ENCODE results near the gene ALDH3A1.

ALDH3A1 gene

DNA sequence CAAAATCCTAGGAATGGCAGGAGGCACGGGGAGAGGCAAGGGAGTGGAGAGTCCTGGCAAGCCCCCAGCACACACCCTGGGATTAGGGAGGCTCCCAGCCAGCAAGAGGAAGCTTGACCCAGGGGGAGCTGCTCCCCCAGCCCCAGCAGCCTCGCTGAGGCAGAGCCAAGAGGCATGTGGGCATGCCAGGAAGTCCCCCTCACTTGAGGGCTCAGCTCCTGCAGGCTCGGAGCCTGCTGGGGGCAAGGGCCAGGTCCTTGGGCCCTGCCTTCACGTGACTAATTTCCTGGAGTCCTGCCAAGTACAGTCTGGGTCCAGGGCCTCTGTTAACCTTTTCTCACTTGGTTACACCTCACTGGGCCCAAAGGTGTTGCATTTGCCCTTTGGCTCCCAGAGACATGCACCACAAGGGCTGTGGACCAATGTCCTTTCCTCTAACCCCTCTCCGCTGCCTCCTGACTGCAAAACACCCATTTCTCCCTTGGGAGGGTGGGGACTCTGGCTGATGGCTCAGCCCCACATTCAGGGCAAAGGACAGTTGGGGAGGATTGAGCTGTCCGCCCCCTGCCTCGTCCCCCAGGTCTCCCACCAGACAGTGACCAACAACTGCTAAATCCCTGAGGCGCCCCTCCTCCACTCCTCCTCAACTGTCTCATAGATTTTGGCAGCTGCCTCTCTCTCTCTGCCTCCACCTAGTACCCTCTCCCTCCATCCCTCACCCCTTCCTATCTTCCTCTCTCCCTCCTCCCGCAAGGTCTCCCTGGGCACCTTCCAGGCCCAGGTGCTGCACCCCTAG is 27.3 kb downstream of the ALDH3A1 start:
- DNase-seq, result no peak

GRCh38 chr17:19720210-19720475 is 28.0 kb downstream of the ALDH3A1 start:
- DNase-seq, result no peak

GRCh38 chr17:19719355-19720209 is 28.5 kb downstream of the ALDH3A1 start:
- no peak for DNase-seq

- no peak for DNase-seq
These were observed 29.3 kb downstream of the ALDH3A1 start for GRCh38 chr17:19718613-19719354.

DNA sequence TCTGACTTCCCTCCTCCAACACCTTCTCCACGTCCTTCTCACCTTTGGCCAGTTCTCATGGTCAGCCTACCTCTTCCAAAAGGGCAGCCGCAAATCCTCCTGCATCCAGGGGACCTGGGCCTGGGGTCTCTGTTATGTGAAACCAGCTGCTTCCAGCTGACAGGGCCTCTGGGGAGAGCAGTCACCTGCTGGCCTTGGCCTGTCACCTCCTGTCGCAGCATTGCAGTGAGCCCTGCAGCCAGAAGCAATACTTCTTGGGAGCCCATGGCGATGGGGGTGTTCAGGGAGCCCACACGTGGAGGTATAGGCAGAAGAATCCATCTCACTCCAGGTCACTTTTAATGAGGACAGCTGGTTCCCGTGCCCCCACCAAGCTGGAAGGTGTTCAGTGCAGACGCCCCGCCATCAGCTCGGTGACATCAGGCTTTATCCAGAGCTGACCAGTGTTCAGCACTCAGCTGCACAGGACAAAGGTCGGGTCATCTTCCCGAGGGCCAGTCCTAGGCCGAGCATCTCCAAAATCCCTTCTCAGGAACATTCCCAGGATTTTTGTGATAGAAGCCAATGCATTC is 30.0 kb downstream of the ALDH3A1 start:
- no peak for DNase-seq

GRCh38 chr17:19717411-19717908 is 30.6 kb downstream of the ALDH3A1 start:
- no peak for DNase-seq

- DNase-seq, result no peak
These were observed 31.1 kb downstream of the ALDH3A1 start for GRCh38 chr17:19717031-19717360.

DNA sequence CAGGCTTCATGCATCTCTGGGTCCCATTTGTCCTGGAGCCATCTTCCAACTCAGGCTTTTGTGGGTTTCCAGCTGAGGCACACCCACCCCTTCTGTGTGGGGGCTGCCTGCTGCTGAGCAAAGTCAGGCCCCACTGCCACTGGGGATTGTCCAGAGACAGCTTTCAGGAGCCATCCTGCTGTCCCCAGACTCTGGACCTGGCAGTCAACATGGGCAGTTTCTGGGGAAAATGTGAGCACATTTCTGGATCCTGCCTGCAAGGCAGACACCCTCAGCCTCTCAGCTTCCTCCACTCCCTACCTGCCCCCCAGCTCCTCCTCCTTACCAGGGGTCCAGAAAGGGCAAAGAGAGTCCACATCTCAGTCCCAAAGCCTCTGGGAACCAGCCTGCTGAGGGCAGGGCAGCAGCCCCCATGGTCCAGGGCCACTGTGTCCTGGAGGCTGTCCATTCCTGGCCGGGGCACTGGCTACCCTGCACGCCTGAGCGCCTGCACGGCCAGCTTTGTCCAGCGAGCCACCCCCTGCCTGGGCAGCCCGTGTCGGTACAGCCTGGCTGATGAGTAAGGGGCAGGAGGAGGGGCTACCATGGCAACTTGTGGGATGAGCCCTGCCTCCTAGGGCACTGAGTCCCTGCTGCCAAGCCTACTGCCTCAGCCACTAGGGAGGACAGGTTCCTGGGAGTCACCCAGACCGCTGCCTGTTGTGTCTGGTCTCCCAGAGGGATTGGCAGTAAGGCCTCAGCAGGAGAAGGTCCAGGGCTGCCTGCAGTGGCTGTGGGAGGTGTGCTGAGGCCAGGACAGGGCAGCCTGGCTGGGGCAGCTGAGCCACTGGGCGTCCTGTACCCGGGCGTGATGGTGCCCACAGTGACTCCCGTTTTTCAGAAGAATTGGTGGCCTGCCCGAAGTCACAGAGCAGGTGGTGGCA is 31.7 kb downstream of the ALDH3A1 start, which contains the start of gene SLC47A2:
SLC47A2 (minus strand) TSS at position 477 of the 923 bp plus-strand sequence; CDS start at position 448, 29 bp downstream.
- peak in 10 of 58 donors; percentile 9 to 88 (median 25) for DNase-seq

- no peak for DNase-seq
These were observed 33.3 kb downstream of the ALDH3A1 start for GRCh38 chr17:19714542-19715411.

DNA sequence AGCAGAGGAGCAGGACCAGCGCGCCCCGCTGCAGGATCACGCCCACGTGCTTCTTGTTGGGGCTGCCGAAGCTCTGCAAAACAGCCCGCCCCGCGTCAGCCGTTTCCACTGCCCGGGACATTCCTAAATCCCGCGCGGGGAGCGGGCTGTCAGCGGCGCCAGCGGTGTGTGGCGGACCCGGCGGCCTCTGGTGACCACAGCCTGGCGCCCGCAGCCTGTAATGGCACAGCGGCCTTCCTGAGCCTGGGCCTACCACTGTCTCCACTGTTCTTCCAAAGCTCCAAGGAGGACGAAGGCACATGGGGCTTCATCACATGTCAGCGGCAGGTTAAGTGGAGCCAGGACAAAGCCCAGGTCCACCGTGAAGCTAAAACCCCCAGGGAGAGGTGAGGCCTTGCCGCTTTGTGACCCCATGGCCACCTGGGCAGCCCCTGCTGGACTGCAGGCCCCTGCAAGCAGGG is 34.2 kb downstream of the ALDH3A1 start:
- no peak for DNase-seq

DNA sequence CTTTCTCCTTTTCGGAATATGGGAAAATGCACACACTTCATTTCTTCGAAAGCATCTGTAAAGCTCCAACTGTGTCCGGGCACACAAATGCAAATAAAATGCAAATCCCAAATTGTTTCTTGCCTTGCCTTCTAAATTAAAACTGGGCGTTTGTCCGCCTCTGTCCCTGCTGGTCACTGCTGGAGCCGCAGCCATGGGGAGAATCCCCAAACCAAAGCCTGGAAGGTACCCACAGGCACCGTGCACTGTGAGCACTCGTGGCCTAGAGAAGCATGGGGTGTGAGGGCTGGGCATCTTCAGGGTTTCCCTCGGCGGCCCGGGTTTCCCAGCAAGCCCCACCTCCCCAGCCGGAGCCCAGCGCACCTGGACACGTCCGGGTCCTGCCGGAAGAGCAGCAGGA is 34.6 kb downstream of the ALDH3A1 start:
- no peak for DNase-seq

- no peak for DNase-seq
These were observed 35.6 kb downstream of the ALDH3A1 start for GRCh38 chr17:19712436-19713004.

DNA sequence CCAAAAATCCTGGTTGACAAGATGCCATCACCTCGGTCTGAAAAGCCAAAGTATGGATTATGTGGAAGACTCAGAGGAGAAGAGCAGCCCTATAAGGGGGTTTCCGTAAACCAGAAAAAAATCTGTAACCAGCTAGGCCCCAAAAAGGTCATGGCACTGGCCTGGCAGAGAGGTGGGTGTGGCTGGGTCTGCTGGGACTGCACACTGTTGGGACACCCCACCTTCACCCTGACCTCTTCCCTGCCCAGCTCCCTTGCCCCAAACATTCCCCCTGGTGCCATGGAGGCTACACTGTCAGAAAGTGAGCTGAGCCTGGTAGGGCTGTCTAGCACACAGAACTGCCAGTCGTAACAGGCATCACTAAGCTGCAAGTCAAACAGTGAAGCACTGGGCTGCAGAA is 38.3 kb downstream of the ALDH3A1 start:
- no peak for DNase-seq

GRCh38 chr17:19708431-19709175 is 39.5 kb downstream of the ALDH3A1 start:
- DNase-seq, result no peak

- DNase-seq, result no peak
These were observed 40.3 kb downstream of the ALDH3A1 start for GRCh38 chr17:19707728-19708221.

DNA sequence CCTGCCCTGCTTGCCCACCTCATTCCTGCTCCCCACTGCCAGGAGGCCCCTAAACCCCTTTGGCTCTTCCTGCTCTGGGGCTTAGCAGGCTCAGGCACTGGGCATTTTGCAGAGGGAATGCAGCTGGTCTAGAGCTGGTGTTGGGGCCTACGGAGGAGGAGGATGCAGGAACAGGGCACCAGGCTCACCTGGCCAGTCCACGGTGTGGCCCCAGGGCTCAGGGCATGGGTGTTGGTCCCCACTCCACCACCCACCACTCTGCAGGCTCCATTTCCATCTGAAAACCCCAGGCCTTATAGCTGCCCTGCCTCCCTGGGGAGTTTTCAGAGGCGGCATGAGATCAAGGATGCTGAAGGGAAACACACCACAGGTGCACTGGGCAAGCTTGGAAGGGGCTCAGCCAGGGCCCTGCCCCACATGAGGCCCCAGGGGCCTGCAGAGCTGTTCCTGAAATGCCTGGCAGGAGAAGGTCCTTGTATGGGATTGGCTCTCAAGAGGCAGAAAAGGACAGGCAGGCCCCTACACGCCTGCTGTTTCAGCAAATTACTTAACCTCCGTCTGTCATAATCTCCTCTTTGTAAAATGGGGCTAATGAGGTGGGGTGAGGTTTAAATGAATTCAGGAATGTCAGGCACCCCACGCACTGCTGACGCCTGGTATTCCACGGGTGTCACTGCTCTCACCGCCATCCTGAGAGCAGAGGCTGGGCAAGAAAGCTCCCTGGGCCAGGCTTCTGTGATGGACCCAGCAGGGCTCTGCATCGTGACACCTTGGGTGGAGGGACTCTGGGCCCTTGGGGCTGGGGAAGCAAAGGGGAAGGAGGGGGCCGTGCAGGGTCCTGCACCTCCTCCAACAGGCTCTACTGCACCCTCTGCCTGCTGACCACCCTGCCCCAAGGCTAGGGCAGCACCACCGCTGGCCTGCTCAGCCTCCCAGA is 41.0 kb downstream of the ALDH3A1 start:
- DNase-seq, result no peak
